Activated gamma-delta T cell (primary cell): Measurements from ENCODE around the gene GRPEL1.

Source experiments
- DNase-seq: peaks from one replicate; lab custom pipeline; 2025; lab: John Stamatoyannopoulos, UW

GRPEL1 gene

DNA sequence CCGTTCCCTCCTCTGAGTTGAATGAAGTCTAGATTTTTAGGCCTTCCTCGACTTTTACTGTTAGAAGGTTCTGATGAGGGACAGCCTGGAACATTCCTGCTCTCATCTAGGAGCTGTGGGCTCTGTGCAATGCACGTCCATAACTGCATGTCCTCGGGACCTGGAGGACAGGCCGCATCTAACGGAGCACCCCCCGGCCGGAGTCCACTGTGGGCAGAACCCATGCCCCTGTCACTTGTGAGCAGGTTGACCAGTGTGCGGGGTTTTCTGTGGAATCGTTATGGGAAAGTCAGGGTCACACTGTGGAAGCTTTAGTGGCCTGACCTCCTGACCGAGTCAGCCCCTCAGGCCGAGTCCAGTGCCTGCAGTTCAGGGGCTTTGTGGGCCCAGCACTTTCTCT, 44.0 kb downstream of the GRPEL1 start:
- DNase-seq = no peak

DNA sequence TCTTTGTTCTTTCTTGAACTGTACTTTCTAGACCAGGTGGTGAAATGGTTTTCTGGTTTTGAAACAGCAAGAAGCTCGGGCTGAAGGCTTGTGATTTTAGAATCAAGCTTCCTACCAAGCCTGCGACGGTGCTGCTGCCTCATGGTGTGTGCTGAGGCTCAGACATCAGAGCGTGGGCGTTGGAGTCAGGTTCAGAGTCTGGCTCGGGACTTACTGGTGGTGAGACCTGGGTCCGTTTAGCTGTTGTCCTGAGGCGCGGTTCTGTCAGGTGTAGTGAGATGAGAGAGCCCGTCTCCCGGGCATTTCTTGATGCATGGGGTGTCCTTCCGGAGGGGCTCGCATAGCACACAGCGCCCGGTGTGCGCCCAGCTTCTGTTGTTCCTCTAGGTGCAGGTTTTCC, 44.4 kb downstream of the GRPEL1 start:
- no peak for DNase-seq

DNA sequence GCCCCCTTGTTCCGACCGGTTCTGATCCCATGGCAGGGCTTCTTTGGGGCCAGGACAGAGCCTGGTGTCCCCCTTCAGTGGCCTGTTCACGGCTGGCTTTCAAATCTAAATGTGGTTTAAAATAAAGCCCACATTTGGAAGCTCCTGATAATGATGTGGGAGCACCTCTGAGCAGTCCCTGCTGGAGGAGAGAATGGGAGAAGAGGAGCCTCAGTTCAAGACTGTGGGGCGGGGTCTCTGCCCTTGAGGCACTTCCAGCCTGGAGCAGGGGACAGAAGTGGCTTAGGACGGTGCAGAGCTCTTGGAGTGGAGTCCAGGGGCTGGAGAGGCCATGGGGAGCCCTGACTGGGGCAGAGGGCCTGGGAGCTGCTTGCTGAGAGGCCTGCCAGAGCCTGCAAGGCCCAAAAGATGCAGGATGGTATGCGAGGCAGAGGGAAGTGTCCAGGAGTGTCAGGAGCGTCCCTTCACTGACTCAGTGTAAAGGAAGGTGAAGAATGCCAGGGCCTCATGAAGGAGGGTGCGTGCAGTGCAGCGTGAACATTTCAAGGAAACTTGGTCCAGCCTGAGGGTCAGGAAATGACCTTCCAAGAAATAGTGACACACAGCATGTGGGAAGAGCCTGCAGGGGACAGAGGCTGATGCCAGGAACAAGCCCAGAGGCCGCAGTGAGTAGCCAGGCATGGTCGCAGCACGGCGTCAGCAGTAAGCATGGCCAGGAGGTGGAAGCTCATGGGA, 45.8 kb downstream of the GRPEL1 start:
- DNase-seq = no peak

DNA sequence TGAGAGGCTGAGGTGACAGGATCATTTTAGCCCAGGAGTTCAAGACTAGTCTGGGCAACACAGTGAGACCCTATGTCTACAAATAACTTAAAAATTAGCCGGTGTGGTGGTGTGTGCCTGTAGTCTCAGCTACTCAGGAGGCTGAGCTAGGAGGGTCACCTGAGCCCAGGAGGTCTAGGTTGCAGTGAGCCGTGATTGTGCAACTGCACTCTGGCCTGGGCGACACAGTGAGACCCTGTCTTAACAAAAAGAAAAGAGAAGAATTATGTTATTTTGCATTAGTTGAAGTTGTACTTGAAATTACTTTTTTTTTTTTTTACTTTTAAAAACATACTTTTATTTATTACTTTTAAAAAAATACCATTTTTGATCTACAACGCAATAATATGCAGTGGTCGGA, 46.5 kb downstream of the GRPEL1 start:
- no peak for DNase-seq

DNA sequence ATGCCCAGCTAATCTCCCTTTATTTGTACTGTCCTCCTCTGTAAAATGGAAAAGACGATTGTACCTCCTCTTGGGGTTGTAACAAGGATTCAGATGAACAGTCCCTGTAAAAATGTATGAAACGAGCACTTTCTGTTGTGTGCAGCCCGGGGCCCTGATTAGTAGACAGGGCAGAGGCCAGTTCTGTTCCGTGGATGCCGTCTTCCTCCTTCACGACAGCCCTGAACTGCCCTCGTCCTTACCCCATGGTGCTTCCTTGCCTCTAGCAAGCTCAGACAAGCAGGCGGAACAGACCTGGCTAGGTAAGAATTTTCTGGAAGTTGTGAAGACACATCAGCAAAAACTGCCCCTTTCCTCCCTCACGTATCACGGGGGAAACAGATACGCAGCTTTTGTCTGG, 47.0 kb downstream of the GRPEL1 start:
- DNase-seq = no peak

DNA sequence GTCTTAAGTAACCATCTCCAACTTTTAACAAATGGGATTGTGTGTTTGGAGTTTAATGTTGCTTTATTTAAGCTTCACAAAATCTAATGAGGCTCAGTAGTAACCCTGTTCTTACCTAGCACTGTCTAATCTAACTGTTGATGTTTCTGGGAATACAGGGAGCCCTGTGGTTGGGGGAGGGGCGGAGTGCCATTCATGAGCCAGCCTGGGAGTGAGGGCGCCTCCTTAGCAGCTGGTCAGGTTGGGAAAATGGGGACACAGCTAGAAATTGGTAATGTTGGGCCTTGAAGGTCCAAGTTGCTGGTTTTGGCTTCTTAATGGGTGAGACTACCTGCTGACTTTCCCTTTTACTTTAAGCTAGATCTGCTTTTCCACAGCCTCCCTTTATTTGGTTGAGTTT, 47.6 kb downstream of the GRPEL1 start:
- no peak for DNase-seq

DNA sequence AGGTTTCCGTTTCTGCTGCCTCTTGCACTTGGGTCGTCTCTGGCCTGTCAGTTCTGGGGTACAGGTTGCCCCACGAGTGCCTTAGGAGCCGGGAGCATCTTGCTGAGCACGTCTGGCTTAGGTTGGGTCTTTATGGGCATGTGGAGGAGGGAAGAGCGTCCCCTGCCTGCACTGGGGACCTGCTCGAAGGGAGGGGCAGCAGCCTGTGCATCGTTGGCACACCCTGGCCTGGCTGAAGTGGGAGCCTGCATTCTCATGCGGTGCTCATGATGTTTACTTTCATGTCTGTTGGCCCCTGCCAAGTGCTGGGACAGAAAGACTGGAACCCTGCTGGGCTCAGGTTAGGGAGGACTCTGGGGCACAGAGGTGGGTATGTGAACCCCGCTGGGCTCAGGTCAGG, 48.5 kb downstream of the GRPEL1 start:
- DNase-seq = no peak

DNA sequence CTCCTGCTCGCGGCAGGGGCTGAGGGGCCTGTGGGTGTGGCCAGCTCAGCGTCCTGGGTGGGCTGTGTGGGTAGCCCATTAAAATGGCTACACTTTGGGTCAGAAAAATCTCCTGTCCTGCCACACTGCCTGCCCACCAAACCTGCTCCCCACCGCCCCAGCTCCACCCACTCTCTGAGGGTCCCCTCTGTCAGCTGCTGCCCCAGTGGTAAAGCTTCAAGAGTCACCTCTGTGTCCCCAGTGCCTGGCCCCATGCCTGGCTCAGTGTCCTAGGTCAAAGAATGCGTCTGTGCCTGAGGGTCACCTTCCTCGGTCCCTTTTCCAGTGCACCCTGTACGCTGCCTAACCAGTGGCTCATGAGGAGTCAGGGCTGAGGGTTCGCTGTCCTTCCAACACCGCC, 49.6 kb downstream of the GRPEL1 start:
- DNase-seq = no peak

DNA sequence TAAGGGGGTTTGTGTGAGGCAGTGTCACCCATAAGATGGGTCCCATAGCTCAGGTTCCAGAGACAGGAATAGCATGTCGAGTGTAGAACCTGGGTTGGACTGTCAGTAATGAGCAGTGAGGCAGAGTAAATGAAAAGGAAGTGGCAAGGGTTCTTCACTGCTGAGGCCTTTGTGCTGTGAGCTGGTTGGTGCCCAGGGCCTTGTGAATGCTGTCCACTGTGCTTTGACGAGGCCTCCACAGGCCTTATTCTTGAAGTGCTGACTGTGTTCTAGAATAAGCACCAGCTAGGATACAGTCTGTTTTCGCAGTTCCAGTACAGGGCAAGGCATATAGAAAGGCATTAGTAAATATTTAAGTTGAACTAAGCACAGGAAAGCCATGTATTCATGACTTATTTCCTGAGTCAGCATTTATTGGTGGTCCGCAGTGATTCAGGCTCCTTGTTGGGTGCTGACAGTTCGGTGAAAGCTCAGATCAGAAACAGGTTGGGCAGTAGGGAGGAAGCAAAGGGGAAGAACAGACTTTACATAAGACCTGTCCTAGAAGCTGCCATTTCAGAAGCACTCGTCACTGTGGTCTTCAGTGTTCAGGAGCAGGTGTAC, 50.3 kb downstream of the GRPEL1 start:
- DNase-seq = no peak

DNA sequence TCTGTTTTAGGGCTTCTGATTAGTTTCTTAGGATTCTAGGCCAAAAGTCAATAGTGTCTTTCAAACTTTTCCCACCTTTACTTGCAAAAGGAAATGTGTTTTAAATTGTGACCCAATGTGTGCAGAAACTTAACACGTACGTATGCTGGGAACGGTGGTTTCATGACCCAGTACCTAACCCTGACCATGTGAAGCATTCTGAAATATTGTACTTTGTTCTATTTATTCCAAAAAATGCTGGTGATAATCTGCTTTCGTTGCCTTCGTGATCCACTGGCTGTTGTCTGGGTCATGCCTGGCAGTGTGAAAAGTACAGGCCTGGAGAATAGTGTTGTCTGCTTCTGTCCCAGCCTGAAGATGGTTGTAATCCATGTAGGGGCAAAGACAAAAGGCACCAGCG, 51.4 kb downstream of the GRPEL1 start:
- no peak for DNase-seq

DNA sequence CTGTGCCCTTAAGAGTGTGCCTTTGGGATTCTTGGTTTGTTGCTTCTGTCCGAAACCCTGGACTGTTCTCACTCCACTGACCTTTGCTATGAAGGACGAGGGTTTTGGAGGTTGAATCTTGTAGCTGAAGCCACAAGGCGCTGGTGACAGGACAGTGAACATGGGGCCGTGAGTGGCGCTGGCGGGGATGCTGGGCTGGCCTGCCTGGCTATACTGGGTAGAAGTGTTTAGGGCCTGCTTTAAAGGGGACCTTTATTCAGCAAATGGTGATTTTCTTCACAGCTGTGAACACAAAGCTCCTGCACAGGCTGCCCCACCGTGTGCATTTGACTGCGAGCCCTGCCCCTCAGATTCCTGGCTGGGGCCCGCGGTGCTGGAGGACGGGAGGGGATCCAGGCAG, 51.8 kb downstream of the GRPEL1 start:
- DNase-seq = no peak

DNA sequence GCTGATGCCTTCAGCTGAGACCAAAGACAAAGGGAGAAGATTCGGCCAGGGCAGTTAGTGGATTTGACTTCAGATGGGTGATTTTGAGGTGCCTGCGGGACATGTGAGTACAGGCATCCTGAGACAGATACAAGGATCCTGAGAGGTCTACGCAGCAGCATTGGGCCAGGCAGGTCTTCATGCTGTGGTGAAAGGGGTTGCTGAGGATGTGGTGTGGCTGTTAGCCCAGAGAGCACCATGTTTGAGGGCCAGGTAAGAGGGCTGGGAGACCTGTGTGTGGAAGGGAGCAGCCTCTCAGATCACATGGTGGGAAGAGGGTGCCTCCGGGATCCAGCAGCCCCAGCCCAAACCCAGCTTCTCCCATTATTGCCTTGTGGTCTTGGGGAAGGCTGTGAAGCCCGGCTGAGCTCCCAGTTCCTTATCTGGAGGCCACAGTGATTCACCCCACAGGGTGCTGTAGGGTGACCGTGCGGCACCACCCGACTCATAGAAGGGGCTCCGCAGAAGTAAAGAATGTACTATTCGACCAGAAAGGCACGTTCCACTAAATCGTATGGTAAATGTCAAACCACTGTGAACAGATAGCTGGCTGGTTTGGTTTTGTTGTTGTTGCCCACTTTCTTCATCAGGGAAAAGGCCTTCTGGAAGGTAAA, 52.4 kb downstream of the GRPEL1 start:
- no peak for DNase-seq

DNA sequence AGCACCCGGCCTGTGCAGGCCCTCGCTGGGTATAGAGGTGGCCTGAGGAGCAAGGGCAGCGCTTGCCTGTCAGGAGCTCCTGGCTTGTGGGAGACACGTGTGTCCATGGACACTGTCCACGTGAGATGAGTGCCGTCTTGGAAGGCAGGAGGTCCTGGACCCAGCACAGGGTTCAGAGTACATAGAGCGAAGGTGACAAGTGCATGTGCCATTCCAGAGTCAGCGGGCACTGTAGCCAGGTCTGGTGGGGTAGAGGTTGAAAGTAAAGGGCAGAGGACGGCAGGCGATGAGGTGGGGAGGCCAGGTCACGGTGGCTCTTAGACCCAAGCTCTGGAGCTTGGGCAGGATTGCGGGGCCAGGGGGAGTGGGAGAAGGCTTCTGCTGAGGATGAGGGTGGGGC, 53.0 kb downstream of the GRPEL1 start:
- DNase-seq = no peak

DNA sequence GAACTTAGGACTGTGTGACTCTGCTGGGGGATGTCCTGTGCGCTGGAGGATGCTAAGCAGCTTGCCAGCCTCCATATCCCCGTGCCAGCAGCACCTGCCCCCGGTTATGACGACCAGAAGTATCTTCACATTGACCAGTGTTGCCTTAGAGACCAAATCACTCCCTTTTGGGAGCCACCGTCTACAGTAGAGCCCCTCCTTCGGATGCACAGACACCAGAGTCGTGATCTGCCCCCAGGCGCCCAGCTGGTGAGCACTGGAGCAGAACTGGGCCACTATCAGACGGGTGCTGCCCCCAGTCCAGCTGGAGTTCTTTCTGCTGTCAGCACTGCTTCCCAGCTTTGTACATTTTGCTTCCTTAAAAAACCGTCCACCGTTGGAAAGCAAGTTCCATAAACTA, 54.7 kb downstream of the GRPEL1 start:
- no peak for DNase-seq

DNA sequence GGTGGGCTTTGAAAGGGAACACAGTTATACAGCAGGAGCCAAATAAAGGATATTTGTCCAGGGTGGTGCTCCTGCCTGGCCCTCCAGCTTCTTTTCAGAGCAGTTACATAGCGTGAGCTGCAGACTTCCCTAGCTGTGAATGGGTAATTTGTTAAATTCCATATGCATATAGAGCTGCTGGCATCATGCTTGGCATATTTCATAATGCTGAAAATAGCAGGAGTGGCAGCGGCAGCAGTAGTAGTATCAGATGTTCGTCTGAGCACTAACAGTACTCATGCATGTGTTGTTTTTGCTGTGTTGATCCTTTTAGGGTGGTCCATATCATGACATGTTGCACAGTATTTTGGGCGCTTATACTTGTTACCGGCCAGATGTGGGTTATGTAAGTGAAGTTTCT, 58.3 kb downstream of the GRPEL1 start:
- no peak for DNase-seq
